ENCODE data around the gene NACC2. TPM values are rescaled to one million over a fixed set of nuclear protein-coding genes. Genes with fewer than 3 reads are reported as not detected.
"Not testable (repeated sequence)": the region's sequence is repeated elsewhere in the genome, so short reads cannot be mapped to it uniquely, and the experiment has no call there.

NACC2 gene
- total RNA-seq, 1 donor from 2014 or later = 36.0 TPM

DNA sequence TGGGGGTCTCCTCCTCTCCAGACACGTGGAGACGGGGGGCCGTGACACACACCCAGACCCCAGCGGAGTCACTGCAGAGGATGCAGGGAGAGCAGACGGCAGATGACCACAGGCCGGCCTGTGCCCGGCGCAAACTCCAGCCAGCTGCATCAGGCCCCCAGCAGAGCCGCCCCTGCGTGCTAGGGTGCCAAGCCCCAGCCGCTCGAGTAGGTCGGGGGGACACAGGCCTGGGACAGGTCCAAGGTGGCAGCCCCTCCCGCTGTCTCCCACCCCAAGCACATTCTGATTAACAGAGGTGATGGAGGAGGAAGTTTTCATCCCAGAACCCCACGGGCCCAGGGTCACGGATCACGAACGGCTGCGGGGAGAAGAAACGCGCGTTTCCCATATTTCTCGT, 14.4 kb downstream of the NACC2 start:
- no peak for DNase-seq (ENCODE audit: low spot score)

DNA sequence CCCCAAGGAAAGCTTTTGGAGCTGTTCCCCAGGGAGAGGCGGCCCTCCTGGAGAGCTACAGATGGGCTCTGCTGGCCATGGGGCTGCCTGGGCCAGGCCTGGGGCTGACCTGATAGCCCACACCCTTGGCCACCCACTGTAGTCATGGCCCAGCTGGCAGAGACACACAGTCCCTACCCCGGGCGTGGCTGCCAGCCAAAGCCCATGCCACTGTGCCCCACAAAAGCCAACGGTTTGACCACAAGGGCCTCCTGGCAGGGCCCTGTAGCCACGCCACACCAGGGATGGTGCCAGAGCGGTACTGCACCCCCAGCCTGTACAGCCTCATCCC, 15.2 kb downstream of the NACC2 start:
- no peak for DNase-seq (ENCODE audit: low spot score)

DNA sequence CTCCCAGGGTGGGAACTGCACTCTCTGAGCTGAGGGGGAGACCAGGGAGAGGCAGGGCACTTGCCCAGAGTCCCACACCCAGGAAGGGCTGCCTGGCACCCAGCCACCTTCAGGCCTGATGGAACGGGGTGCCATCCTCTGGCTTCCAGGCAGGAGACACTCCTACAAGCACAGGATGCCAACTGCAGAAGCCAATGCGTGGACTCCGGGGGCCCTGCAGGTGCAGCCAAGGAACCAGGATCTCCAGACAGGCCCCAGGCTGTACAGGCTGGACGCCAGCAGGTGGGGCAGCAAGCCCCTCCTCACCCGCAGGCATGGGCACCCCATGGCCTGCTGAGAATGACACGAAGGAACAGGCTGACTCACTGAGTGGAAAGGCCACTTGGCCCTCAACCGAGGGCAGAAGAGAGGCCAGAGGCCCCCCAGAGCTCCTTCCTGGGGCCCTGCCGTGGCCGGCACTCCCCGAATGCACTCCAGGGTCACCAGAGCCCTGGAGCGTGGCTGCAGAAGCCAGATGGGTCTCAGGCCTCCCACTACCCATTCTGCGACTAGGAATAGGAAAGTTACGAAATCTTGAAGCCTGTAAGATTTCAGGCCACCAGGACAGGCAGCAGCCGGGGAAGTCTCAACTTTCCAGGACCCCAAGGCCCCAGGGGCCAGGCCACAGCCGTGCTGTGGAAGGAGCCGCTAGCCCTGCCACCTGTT, 15.7 kb downstream of the NACC2 start:
- DNase-seq (ENCODE audit: low spot score) = no peak

DNA sequence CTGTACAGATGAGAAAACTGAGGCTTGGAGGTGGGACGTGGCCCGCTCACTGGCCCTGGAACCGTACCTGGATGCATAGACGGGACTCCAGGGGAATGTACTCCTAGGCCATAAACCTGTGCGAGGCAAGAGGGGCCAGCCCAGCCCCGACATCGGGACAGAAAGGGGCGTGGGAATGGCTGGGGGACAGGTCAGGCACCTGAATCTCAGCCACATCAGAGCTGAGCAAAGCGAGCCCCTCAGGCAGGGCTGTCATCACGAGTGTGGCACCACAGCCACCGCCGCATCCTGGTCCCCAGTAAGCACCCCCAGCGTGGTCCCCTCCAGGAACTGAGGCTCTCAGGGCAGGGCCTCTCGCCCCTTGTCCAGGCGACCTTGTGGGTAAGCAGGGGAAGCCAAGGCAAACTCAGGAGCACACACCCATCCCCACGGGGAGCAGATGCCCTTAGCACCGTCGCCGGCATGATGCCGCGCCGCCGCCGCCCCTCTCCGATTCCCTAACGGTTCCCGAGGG, 16.5 kb downstream of the NACC2 start:
- DNase-seq (ENCODE audit: low spot score) = no peak

DNA sequence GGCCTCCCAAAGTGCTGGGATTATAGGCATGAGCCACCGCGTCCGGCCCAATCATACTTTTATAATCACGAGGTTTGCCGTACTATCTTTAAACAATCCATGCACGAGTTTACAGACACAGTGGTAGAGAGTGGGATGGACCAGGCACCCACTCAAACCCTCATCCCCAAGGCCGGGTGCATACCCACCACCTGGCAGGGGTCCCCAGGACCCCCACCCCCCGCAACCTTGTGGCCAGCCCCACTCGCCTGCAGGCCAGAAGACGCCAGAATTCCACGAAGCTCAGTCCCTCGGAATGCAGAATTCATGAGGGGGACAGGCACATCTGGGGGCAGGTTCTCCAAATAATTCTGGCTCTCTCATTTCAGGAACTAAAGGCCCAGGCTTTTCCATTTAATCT, 17.1 kb downstream of the NACC2 start:
- DNase-seq (ENCODE audit: low spot score) = no peak

DNA sequence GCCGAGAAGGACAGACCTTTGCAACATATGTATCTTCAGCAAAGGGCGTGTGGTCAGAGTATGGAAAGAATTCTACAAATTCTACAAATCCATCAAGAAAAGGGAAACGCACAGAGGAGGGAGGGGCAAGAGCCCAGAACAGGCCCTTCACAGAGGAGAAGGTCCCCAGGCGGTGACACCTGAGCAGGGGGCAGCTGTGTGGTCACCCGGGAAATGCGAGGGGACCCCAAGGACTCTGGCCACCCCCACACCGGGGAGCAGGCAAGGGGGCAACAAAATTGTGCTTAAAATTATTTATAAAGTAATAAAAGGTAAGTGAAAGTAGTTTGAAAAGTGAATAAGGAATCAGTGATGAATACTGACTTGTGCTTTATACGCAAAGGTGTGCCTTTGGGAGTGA, 17.6 kb downstream of the NACC2 start:
- DNase-seq (ENCODE audit: low spot score) = no peak

DNA sequence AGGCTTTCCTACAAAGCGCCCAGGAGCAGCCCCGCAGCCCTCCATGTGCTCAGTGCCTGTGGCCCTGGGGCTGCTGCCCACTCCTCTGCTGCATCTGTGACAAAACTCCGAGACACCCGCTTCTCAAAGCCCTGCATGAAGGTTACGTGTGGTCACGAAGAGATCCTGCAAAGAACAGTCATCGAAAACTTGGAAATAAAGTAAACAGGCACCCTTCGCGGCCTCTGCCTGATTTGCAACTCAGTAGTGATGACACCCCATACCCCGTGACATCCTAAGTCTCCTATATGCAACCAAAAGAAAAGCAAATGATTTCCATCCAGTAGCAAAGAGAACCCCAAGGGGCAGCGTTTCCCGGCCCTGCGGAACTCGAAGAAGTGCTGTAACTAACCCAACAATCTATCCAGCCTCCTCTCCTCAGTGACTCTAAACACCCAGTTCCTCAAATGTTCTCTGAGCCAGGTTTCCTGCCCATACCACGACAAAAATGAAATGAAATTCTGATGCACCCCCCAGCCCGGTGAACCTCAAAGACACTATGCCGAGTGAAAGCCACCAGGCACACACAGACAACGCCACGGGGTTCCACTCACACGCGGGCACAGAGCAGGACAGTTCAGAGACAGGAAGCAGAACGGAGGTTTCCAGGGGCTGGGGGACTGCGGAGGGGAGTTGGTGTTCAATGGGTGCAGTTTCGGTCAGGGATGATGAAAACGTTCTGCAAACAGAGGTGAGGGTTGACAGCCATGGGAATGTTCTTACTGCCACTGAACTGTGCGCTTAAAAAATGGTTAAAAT, 19.0 kb downstream of the NACC2 start:
- DNase-seq (ENCODE audit: low spot score) = no peak

DNA sequence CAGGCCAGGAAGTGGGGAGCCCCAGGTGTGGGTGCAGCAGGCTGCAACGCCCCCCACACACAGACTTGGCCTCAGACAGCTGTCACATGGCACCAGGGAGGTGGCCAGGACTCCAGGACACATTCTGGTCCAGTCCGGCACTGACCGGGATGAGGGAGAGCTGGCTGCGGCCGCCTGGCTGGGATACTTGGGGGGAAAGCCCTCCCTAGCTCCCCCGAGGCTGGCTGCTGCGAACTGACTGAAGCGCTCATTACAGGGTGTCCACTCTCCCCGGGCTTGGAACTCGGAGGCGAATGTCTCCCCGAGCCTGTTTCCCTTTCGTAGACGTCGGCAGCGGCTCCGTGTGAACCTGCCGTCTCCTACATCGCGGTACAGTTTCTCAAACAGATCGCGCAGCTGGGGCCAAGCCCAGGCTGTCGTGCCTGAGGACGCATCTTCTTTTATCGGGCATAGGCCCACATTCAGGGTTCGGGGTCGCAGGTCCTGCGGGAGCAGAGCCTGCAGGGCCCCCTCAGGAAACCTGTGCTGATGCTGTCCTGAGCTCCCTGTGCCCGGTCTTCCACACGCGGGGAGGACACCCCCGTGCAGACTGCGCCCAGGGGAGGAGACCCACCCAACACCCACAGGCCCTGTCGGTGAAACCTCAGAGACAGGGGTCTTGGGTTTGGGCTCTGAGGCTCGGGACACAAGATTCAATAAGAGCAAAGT, 19.8 kb downstream of the NACC2 start:
- DNase-seq (ENCODE audit: low spot score) = no peak

DNA sequence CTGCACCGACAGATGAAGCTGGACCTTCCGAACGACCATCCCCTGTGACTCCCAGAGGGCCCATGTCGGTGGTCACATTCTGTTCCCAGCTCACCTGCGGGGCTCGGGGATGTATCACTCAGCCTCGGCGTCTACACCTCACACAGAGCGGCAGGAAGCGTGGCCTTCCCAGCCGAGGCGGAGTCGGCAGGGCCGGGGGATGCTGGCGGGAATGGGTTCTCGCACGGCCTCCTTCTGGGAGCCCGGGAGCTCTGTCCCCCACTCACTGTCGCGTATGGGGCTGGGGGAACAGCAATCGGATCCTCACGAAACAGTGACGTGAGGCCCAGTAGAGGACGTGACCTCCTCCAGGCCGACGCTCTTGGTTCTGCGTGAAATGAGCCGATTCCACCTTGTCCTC, 20.4 kb downstream of the NACC2 start:
- no peak for DNase-seq (ENCODE audit: low spot score)

DNA sequence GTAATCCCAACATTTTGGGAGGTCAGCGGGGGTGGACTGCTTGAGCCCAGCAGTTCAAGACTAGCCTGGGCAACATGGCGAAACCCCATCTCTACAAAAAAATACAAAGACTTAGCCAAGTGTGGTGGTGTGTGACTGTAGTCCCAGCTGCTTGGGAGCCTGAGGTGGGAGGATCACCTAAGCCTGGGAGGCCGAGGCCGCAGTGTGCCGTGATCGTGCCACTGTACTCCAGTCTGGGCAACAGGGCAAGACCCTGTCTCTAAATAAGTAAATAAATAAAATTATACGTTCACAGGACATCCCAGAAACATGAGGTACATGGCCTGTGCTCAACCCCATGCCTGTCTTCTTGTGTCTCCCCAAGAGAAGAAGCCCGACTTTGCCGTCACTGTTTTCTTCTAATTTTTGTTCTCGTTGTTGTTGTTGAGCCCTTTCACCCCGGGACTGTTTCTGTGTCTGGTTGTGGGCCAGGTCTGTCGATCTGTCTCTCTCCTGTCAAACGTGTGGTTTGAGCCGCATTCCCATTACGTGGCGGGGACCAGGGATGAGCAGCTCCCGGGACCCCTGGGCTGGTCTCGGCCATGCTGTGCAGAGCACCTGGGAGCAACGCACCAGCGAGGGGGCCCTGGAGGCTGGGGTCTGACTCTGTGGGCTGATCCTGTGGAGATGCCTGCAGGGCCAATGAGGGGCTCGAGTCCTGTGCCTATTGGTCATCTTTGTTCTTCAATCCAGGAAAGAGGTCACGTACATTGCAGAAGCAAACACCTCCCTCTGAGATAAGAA, 32.2 kb downstream of the NACC2 start:
- no peak for DNase-seq (ENCODE audit: low spot score)

DNA sequence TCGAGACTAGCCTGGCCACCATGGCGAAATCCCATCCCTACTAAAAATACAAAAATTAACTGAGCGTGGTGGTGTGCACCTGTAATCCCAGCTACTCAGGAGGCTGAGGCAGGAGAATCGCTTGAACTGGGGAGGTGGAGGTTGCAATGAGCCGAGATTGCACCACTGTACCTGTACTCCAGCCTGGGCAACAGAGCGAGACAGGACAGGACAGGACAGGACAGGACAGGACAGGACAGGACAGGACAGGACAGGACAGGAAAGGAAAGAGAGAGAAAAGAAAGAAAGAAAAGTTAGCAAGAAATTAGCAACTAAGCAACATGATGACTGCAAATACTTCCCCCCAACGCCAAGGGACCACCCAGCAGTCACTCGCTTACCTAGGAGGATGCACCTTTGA, 33.2 kb downstream of the NACC2 start:
- DNase-seq (ENCODE audit: low spot score) = not testable (repeated sequence)

DNA sequence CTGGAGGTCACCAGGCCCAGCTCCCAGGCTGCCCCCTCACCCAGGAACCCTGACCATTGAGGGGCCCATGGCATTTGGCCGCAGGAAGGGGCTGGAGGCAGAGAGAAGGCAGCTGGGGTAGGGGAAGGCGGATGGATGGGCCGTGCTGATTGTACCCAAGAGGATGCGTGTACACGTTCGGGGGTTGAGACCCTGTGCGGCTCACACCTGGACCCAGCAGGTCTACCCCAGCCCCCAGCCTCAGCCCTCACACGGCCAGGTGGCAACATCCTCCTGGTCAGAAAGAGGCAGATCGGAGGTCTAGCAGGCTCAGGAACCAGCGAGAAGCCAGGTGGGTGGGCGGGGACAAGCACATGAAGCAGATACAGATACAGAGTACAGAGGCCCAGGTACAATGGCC, 33.7 kb downstream of the NACC2 start:
- DNase-seq (ENCODE audit: low spot score) = no peak

DNA sequence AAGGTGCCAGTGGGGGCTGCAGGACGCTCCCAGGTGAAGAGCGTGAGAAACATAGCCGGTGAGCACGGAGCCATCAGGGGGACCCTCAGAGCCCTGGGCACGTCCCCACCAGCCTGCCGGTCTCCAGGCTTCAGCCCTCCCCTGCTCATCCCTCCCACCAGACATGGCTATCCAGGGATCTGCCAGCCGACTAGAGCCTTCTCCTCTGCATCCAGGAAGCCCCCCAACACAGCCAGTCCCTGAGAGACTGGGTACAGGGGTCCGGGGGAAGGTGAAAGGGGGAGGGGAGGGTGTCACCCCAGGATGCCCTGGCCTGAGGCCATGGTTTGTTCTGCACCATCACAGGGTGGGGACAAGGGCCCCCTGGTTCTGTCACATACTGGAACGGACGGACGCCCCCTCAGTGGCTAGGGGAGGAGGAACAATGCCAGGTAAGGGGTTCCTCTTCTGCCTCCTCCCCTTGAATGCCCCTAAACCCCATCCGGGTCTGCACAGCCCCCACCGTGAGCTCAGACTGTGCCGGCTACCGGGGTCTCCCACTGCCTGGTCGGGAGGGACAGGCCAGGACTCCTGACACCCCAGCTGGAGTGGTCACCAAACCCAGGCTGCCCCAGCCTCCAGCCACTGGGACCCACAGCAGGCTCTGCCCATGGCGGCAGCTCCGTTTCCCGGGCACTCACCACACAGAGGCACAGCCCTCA, 34.3 kb downstream of the NACC2 start:
- DNase-seq (ENCODE audit: low spot score) = no peak

DNA sequence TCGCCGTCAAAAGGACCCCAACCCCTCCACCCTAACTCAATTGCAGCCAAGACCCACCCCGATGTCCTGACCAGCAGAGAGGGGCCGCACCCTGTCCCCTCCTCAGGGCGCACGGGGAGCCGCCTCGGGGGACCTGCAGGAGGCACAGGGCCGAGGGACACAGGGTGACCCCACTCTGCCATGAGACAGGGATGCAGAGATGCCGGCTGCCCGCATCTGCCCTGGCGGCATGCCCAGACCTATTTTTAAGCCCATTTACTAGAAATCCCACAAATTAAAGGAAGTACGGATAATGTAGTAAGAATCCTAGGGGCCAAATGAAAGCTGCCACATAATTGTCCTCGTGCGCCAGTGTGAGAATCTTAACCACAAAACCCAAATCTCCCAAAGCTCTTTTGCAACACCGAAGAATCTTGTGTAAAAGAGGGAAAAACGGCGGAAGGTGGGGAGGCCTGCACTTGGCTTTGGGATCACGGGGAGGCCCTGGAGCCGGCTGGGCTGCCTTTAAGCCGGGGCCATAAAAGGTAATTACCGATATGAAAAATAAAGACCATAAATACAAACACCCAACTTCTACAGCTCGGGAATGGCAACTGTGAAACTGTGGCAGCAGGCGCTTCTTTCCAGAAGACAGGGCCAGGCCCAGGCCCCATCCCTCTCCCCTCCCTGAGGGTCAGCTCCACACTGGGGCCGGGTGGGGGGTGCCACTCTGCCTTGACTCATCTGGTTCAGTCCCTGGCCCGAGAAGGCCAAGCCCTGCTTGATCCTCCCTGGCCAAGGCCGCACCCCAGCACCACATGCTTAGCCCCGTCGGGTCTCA, 35.0 kb downstream of the NACC2 start:
- DNase-seq (ENCODE audit: low spot score) = no peak

DNA sequence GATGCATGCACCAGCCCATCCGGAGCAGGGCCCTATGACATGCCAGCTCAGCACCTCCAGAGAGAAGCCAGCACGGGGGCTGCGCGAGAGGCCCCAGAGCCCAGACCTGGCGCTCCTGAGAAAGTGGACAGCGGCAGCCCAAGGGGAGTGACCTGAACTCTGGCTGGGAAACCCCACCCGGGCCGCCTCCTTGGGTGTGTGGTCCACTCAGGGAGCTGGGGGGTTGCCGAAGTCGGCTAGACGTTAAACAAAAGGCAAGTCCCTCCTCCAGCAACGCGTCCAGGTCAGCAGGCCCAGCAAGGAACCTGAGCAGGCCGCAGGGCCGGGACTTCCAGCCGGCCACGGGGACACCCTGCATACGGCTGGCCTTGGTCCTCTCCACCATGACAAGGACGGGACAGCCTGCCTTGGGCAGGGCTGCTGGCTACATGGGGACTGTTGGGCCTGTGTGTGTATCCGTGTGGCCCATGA, 35.7 kb downstream of the NACC2 start:
- DNase-seq (ENCODE audit: low spot score) = peak; percentile 43

DNA sequence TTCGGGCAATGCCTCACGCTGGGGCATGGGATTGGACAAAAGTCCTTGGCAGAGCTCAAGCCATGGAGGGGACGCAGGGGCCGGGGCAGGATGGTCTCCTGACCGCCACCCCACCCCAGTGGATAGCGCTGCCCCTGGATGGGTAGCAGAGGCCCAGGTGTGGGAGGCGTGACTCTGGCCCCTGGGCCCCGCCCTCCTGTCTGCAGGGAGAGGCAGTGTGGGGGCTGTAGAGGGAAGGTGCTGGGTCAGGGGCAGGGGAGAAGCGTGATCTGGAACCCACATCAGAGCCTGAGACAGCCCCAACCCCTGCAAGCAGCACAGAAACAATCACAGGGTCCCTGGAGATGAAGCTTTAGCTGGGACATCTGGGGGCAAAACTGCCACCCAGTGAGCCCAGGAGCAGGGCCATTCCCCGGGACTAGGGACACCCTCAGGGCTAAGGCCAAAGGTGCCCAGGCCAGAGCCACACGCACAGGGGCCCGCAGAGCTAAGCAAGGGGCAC, 36.2 kb downstream of the NACC2 start:
- no peak for DNase-seq (ENCODE audit: low spot score)

DNA sequence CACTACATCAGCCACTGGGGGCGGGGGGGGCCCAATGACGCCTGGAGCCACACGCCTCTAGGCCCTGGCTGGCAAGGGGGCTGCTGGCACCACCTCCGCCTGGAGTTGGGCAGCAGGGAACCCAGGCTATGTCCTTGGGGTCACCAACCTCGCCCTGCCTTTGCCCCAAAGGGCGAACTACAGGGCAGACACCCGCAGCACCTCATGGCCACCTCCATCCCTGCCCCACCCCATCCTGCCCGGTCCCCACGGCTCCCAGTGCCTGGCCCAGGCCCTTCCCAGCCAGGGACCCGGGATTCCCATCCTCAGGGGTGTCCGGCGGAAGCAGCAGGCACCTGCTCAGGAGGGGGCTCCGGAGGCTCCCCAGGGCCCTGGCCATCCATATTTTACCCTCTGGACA, 37.0 kb downstream of the NACC2 start:
- no peak for DNase-seq (ENCODE audit: low spot score)

DNA sequence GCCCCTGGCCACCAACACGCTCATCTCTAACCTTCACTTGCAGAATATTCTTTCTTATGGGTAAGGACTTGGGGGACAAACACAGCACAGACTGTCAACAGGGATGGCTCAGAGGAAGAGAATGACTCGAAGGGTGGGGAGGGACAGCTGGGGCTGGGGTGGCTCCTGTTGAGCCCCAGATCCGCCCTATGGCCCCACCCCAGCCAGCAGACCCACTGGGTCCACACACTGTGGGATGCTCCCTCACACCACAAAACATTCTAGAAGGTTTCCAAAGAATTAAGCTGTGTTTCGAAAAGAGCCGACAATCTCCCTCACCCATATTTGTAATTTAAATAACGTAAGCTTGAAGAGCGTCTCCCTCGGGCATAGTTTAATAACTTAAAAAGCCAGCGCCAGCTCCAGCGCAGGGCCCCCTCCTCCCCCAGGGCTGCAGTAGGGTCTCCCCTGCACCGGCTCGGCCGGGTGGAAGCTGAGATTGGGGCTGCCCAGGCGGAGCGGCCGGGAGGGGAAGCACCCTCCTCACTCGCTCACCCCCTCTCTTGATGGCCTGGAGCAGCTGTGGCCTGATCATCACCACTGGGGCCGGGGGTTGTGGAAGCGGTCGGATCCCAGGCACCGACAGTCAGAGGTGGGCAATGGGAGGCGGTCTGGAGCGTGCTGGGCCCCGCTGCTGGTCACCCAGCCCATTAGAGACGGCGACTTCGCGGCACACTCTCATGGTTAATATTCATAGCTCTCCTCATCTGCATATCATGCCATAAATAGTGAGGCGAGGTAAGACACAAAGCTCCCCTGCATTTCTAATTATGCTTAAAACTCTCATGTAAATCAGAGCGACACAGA, 37.6 kb downstream of the NACC2 start:
- no peak for DNase-seq (ENCODE audit: low spot score)

Data from ureter (tissue), 1 donor.